Measurements from ENCODE around the gene DYDC1.

GRCh38 chr10:80397014-80397413, 40.5 kb upstream of the DYDC1 start:
- TF ChIP-seq ZBTB33 (IDR thresholded peaks at IDR 0.05; ENCODE audit: borderline replicate concordance, low read depth): no peak
- no peak for TF ChIP-seq MAX (IDR thresholded peaks at IDR 0.05; ENCODE audit: low read depth)
- TF ChIP-seq CTCF (IDR thresholded peaks at IDR 0.05): no peak
- TF ChIP-seq RXRA (IDR thresholded peaks at IDR 0.05; ENCODE audit: borderline replicate concordance, low read depth): no peak
- TF ChIP-seq TEAD4 (IDR thresholded peaks at IDR 0.05; ENCODE audit: borderline replicate concordance, insufficient read depth): no peak
- TF ChIP-seq REST (IDR thresholded peaks at IDR 0.05; ENCODE audit: low read depth, low read length): no peak
